Measurements from ENCODE around the gene GALNTL6. TPM values are rescaled to one million over a fixed set of nuclear protein-coding genes. Genes with fewer than 3 reads are reported as not detected.
A peak's percentile ranks its signal among the peaks of the same experiment; 100 is the strongest.

The GALNTL6 gene
- total and polyA plus RNA-seq, 2 experiments from 2014 or later = 0.38 to 0.40 TPM

GRCh38 chr4:173046818-173047217, 1233.6 kb downstream of the GALNTL6 start (continued):
- no peak for TF ChIP-seq ZNF462 (CRISPR knock-in tag; IDR thresholded peaks at IDR 0.05)
- no peak for TF ChIP-seq POLR2AphosphoS5 (IDR thresholded peaks at IDR 0.05; ENCODE audit: low read depth)
- TF ChIP-seq ZNF114 (CRISPR knock-in tag; IDR thresholded peaks at IDR 0.05) = no peak
- no peak for TF ChIP-seq CREB1 (CRISPR knock-in tag; IDR thresholded peaks at IDR 0.05; ENCODE audit: low read depth)
- no peak for TF ChIP-seq JUNB (IDR thresholded peaks at IDR 0.05; ENCODE audit: unreplicated experiment)

- H3K27me3 Mint-ChIP-seq (ENCODE audit: insufficient read depth, low read depth, poor library complexity) = no peaks in the 10 kb centered on the region
- TF ChIP-seq ZNF331 (CRISPR knock-in tag; IDR thresholded peaks at IDR 0.05; ENCODE audit: low read depth) (no peak), EZH2 (IDR thresholded peaks at IDR 0.05; ENCODE audit: low read depth, unreplicated experiment) (no peak), EZH2phosphoT487 (IDR thresholded peaks at IDR 0.05; ENCODE audit: unreplicated experiment) (no peak), CREB1 (CRISPR knock-in tag; IDR thresholded peaks at IDR 0.05; ENCODE audit: low read depth) (no peak), ZNF114 (CRISPR knock-in tag; IDR thresholded peaks at IDR 0.05) (no peak), JUNB (IDR thresholded peaks at IDR 0.05; ENCODE audit: unreplicated experiment) (no peak), POLR2AphosphoS5 (IDR thresholded peaks at IDR 0.05; ENCODE audit: low read depth) (no peak), ZNF462 (CRISPR knock-in tag; IDR thresholded peaks at IDR 0.05) (no peak)
Measured at GRCh38 chr4:173051232-173051631, 1238.0 kb downstream of the GALNTL6 start.

More at GRCh38 chr4:173051232-173051631, 1238.0 kb downstream of the GALNTL6 start:
- Histone ChIP-seq H3K79me2 (replicated peaks; ENCODE audit: insufficient read depth) (no peaks in the 10 kb centered on the region), H3K27me3 (ENCODE audit: insufficient read depth) (no peaks in the 10 kb centered on the region), H3F3A (replicated peaks; ENCODE audit: low read depth) (no peaks in the 10 kb centered on the region), H3K4me2 (no peak overlapping the region), H3K4me3 (no peak overlapping the region), H3K4me1 (ENCODE audit: insufficient read depth) (peaks cover 10% of the 10 kb centered on the region), H4K20me1 (replicated peaks; ENCODE audit: insufficient read depth) (no peaks in the 10 kb centered on the region), H3K9me2 (ENCODE audit: insufficient read depth) (no peaks in the 10 kb centered on the region), H2AFZ (peak overlapping the region; percentile 0; the same call in 1 of the 2 replicates), H3K27ac (ENCODE audit: low read depth) (no peak overlapping the region), H3K36me3 (ENCODE audit: insufficient read depth) (no peaks in the 10 kb centered on the region)
- H3K4me3 Mint-ChIP-seq = no peak overlapping the region
- no peaks in the 10 kb centered on the region for H3K36me3 Mint-ChIP-seq (ENCODE audit: low read depth)
- ATAC-seq (no peak), DNase-seq (ENCODE audit: low spot score) (no peak)
- no peaks in the 10 kb centered on the region for H3K9me3 Mint-ChIP-seq
- H3K4me1 Mint-ChIP-seq = peaks cover 27% of the 10 kb centered on the region
- no peak overlapping the region for H3K27ac Mint-ChIP-seq
